ENCODE data around the gene KCNQ1OT1. TPM values are rescaled to one million over a fixed set of nuclear protein-coding genes. Genes with fewer than 3 reads are reported as not detected.
"Not testable (repeated sequence)": the region's sequence is repeated elsewhere in the genome, so short reads cannot be mapped to it uniquely, and the experiment has no call there.

KCNQ1OT1 gene
- polyA plus RNA-seq, 12 donors: 0.53 to 4.4 (median 1.6) TPM

GRCh38 chr11:2655016-2655719, 44.6 kb downstream of the KCNQ1OT1 start:
- no peak for DNase-seq

- DNase-seq: peak; percentile 37
These were observed 45.7 kb downstream of the KCNQ1OT1 start for GRCh38 chr11:2653930-2654739.

- DNase-seq: peak; percentile 52
These were observed 46.6 kb downstream of the KCNQ1OT1 start for GRCh38 chr11:2653198-2653551.

GRCh38 chr11:2652333-2653197, 47.2 kb downstream of the KCNQ1OT1 start:
- peak; percentile 61 for DNase-seq

- DNase-seq: peak; percentile 67
These were observed 47.9 kb downstream of the KCNQ1OT1 start for GRCh38 chr11:2651826-2652271.

GRCh38 chr11:2651054-2651617, 48.7 kb downstream of the KCNQ1OT1 start:
- DNase-seq: no peak

GRCh38 chr11:2650343-2650867, 49.4 kb downstream of the KCNQ1OT1 start:
- no peak for DNase-seq

- DNase-seq: no peak
These were observed 49.9 kb downstream of the KCNQ1OT1 start for GRCh38 chr11:2649848-2650247.

- DNase-seq: no peak
These were observed 50.4 kb downstream of the KCNQ1OT1 start for GRCh38 chr11:2649400-2649799.

GRCh38 chr11:2647953-2648352, 51.8 kb downstream of the KCNQ1OT1 start:
- DNase-seq: no peak

- no peak for DNase-seq
These were observed 52.6 kb downstream of the KCNQ1OT1 start for GRCh38 chr11:2647167-2647566.

- DNase-seq: no peak
These were observed 54.0 kb downstream of the KCNQ1OT1 start for GRCh38 chr11:2645779-2646118.

GRCh38 chr11:2644844-2645778, 54.7 kb downstream of the KCNQ1OT1 start:
- DNase-seq: no peak

- no peak for DNase-seq
These were observed 56.0 kb downstream of the KCNQ1OT1 start for GRCh38 chr11:2643746-2644145.

GRCh38 chr11:2641623-2642022, 58.2 kb downstream of the KCNQ1OT1 start:
- DNase-seq: no peak

GRCh38 chr11:2639763-2640162, 60.0 kb downstream of the KCNQ1OT1 start:
- not testable (repeated sequence) for DNase-seq

GRCh38 chr11:2631161-2631560, 68.6 kb downstream of the KCNQ1OT1 start:
- DNase-seq: no peak

GRCh38 chr11:2630679-2631078, 69.1 kb downstream of the KCNQ1OT1 start:
- no peak for DNase-seq

- DNase-seq: no peak
These were observed 74.6 kb downstream of the KCNQ1OT1 start for GRCh38 chr11:2625183-2625582.

GRCh38 chr11:2621894-2622293, 77.9 kb downstream of the KCNQ1OT1 start:
- peak; percentile 7 for DNase-seq

All from muscle of arm (tissue), 12 donors.